HepG2 (cell line): ENCODE data around the gene PPP2R5C. TPM values are rescaled to one million over a fixed set of nuclear protein-coding genes. Genes with fewer than 3 reads are reported as not detected.

Experiments used
- ARID2 ChIP-seq: sonication (generic); formaldehyde crosslinking; IDR thresholded peaks from 2 replicates; pipeline ENCODE4 v1.8.1; 2022; ENCODE audit warnings: mild to moderate bottlenecking, missing genetic modification reagents, borderline replicate concordance
- HNF4G ChIP-seq, 2 experiments: sonication (generic) in 1 of 2; formaldehyde crosslinking in 1 of 2; IDR thresholded peaks; 2 replicates each; pipeline versions ENCODE4 v1.4.0 to v1.6.1; 2011 to 2020; ENCODE audit warnings: borderline replicate concordance in 2 of 2, low read depth in 2 of 2, mild to moderate bottlenecking in 2 of 2, low read length in 1 of 2, missing genetic modification reagents in 1 of 2, moderate library complexity in 1 of 2
- MAF1 ChIP-seq: sonication (generic); formaldehyde crosslinking; IDR thresholded peaks from 2 replicates; pipeline ENCODE4 v1.5.0; 2020; ENCODE audit warnings: missing genetic modification reagents, borderline replicate concordance
- PPARG ChIP-seq: conservative IDR thresholded peaks from 2 replicates; pipeline ENCODE4 v1.6.1; 2016; ENCODE audit warnings: missing biosample characterization, missing genetic modification reagents
- PRPF4 ChIP-seq: fragments of 200-400 bp; formaldehyde crosslinking; IDR thresholded peaks from 2 replicates; pipeline ENCODE4 v1.6.1; 2016; ENCODE audit warnings: low read length, low read depth; ENCODE audit not compliant: poor library complexity, severe bottlenecking
- SNAPC5 ChIP-seq: sonication (generic); formaldehyde crosslinking; IDR thresholded peaks from 2 replicates; pipeline ENCODE4 v1.8.1; 2023; ENCODE audit warnings: mild to moderate bottlenecking, missing genetic modification reagents, borderline replicate concordance
- TCF7L2 ChIP-seq: IDR thresholded peaks from 2 replicates; pipeline ENCODE4 v1.6.1; 2011; ENCODE audit warnings: mild to moderate bottlenecking, low read depth, low read length, moderate library complexity
- ZBTB25 ChIP-seq: IDR thresholded peaks from 2 replicates; pipeline ENCODE4 v1.6.1; 2018; ENCODE audit warnings: missing genetic modification reagents
- ZFP1 ChIP-seq: IDR thresholded peaks from 2 replicates; pipeline ENCODE4 v1.6.1; 2016
- ZNF234 ChIP-seq: sonication (generic); formaldehyde crosslinking; conservative IDR thresholded peaks from 2 replicates; pipeline ENCODE4 v1.5.1; 2020; ENCODE audit warnings: mild to moderate bottlenecking, missing genetic modification reagents
- ZNF260 ChIP-seq: sonication (generic); formaldehyde crosslinking; IDR thresholded peaks from 2 replicates; pipeline ENCODE4 v1.4.0; 2020; ENCODE audit warnings: missing genetic modification reagents, low read depth, mild to moderate bottlenecking, borderline replicate concordance
- ZNF503 ChIP-seq: sonication (generic); formaldehyde crosslinking; IDR thresholded peaks from 2 replicates; pipeline ENCODE4 v1.4.0; 2020; ENCODE audit warnings: missing genetic modification reagents
- ZNF552 ChIP-seq: sonication (generic); formaldehyde crosslinking; IDR thresholded peaks from 2 replicates; pipeline ENCODE4 v1.9.0; 2022; ENCODE audit warnings: missing genetic modification reagents, mild to moderate bottlenecking, borderline replicate concordance
- ZNF772 ChIP-seq: sonication (generic); formaldehyde crosslinking; IDR thresholded peaks from 2 replicates; pipeline ENCODE4 v1.5.0; 2020; ENCODE audit warnings: mild to moderate bottlenecking, missing genetic modification reagents
- ZSCAN12 ChIP-seq: sonication (generic); formaldehyde crosslinking; IDR thresholded peaks from 2 replicates; pipeline ENCODE4 v1.9.0; 2021; ENCODE audit warnings: mild to moderate bottlenecking, missing genetic modification reagents
- ZSCAN21 ChIP-seq: sonication (generic); formaldehyde crosslinking; IDR thresholded peaks from 2 replicates; pipeline ENCODE4 v1.8.0; 2022; ENCODE audit warnings: mild to moderate bottlenecking, missing genetic modification reagents, moderate library complexity, borderline replicate concordance
- polyA plus RNA-seq, 8 experiments: library from polyadenylated mRNA; depleted of rRNA in 3 of 8; stranded (reverse) in 7 of 8; unstranded in 1 of 8; fragments of >200 nt; fragmentation: Illumina TruSeq in 4 of 8; extraction: Trizol in 4 of 8; gene quantifications; 2 replicates each; pipeline versions ENCODE4 v1.2.1 to v1.2.3, GENCODE V29; 2011 to 2016; ENCODE audit warnings: low read depth in 4 of 8, missing spikeins in 1 of 8, mixed read lengths in 1 of 8; ENCODE audit not compliant: insufficient read depth in 1 of 8
- total RNA-seq, 5 experiments: library from RNA; depleted of rRNA; stranded (reverse); fragments of >200 nt; fragmentation: Illumina TruSeq; extraction: Trizol; gene quantifications; 2 replicates each; pipeline ENCODE4 v1.2.3, GENCODE V29; 2016; ENCODE audit warnings: low read depth in 1 of 5
- TF ChIP-seq, protein P1 (sequence below): sonication (generic); formaldehyde crosslinking; IDR thresholded peaks from 2 replicates; pipeline ENCODE4 v1.9.0; 2021; ENCODE audit warnings: missing genetic modification reagents, borderline replicate concordance

Gene PPP2R5C
- total and polyA plus RNA-seq, 2 of the 13 experiments (the other 11 are each of a cell fraction or from before 2014, with no cell fraction given): 74.3 to 78.5 TPM

- TF ChIP-seq ZNF503 (CRISPR knock-in tag) (no peak), PRPF4 (no peak), ZFP1 (CRISPR knock-in tag) (peak; percentile 43; the same call in 1 of the 2 replicates), ZNF552 (0 out of 2 replicates have a peak, but pooled peaks have one; percentile 37), SNAPC5 (CRISPR knock-in tag) (0 out of 2 replicates have a peak, but pooled peaks have one; percentile 12), MAF1 (CRISPR knock-in tag) (no peak), ZBTB25 (CRISPR knock-in tag) (peak; percentile 75), ZNF260 (CRISPR knock-in tag) (no peak), TCF7L2 (no peak), ZSCAN21 (CRISPR knock-in tag) (no peak), ZNF234 (no peak), ZSCAN12 (CRISPR knock-in tag) (no peak), HNF4G (IDR thresholded peaks at IDR 0.05; ENCODE audit: borderline replicate concordance, low read depth, low read length) (no peak), HNF4G (CRISPR knock-in tag; IDR thresholded peaks at IDR 0.05; ENCODE audit: borderline replicate concordance, low read depth) (no peak), PPARG (no peak), ARID2 (CRISPR knock-in tag) (peak; percentile 41; the same call in 1 of the 2 replicates), ZNF772 (CRISPR knock-in tag) (peak; percentile 80; the same call in 1 of the 2 replicates)
- TF ChIP-seq, protein P1, sequence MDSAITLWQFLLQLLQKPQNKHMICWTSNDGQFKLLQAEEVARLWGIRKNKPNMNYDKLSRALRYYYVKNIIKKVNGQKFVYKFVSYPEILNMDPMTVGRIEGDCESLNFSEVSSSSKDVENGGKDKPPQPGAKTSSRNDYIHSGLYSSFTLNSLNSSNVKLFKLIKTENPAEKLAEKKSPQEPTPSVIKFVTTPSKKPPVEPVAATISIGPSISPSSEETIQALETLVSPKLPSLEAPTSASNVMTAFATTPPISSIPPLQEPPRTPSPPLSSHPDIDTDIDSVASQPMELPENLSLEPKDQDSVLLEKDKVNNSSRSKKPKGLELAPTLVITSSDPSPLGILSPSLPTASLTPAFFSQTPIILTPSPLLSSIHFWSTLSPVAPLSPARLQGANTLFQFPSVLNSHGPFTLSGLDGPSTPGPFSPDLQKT: no peak
Measured at GRCh38 chr14:101809671-101810514, 48.4 kb downstream of the PPP2R5C start (continued).
